IPS-20b (cell line): Measurements from ENCODE around the gene KTN1.

Experiments used
- H3K27ac ChIP-seq: one replicate; pipeline ENCODE4 v1.5.1; 2013; ENCODE audit warnings: low read length
- H3K27me3 ChIP-seq: 2 replicates; pipeline ENCODE4 v1.6.1; 2013; ENCODE audit warnings: mild to moderate bottlenecking, low read length, inconsistent platforms; ENCODE audit not compliant: insufficient read depth
- H3K36me3 ChIP-seq: 2 replicates; pipeline ENCODE4 v1.6.1; 2013; ENCODE audit warnings: low read depth, mild to moderate bottlenecking, inconsistent platforms, low read length, moderate library complexity; ENCODE audit not compliant: insufficient read depth
- H3K4me1 ChIP-seq: 2 replicates; pipeline ENCODE4 v1.6.1; 2013; ENCODE audit warnings: mild to moderate bottlenecking, control low read depth, inconsistent platforms, low read length, moderate library complexity; ENCODE audit not compliant: insufficient read depth
- H3K4me3 ChIP-seq: 2 replicates; pipeline ENCODE4 v1.5.1; 2013; ENCODE audit warnings: mild to moderate bottlenecking, low read length, inconsistent platforms
- H3K9ac ChIP-seq: 2 replicates; pipeline ENCODE4 v1.6.1; 2013; ENCODE audit warnings: low read depth, mild to moderate bottlenecking, inconsistent platforms, low read length, moderate library complexity
- H3K9me3 ChIP-seq: 2 replicates; pipeline ENCODE4 v1.6.1; 2013; ENCODE audit warnings: mild to moderate bottlenecking, low read depth, low read length, inconsistent platforms; ENCODE audit not compliant: insufficient read depth

KTN1 gene

DNA sequence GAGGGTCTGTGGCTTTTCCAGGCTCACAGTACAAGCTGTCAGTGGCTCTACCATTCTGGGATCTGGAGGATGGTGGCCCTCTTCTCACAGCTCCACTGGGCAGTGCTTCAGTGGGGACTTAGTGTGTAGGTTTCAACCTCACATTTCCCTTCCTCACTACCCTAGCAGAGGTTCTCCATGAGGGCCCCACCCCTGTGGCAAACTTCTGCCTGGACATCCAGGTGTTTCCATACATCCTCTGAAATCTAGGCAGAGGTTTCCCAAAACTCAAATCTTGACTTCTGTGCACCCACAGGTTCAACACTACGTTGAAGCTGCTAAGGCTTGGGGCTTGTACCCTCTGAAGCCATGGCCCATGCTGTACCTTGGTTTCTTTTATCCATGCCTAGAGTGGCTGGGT is 40.3 kb downstream of the KTN1 start:
- Histone ChIP-seq H3K27ac (no peak overlapping the region), H3K9ac (no peak overlapping the region), H3K27me3 (no peaks in the 10 kb centered on the region), H3K36me3 (peaks cover 82% of the 10 kb centered on the region), H3K4me1 (no peaks in the 10 kb centered on the region), H3K9me3 (peaks cover 21% of the 10 kb centered on the region), H3K4me3 (no peak overlapping the region)

DNA sequence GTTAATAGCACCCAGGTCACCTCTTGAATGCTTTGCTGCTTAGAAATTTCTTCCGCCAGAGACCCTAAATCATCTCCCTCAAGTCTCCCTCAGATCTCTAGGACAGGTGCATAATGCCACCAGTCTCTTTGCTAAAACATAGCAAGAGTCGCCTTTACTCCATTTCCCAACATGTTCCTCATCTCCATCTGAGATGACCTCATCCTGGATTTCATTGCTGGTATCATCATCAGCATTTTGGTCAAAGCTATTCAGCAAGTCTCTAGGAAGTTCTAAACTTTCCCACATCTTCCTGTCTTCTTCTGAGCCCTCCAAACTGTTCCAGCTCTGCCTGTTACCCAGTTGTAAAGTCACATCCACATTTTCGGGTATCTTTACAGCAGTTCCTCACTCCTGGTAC is 41.0 kb downstream of the KTN1 start:
- Histone ChIP-seq H3K27ac (no peak overlapping the region), H3K4me3 (no peak overlapping the region), H3K4me1 (no peaks in the 10 kb centered on the region), H3K9ac (no peak overlapping the region), H3K27me3 (no peaks in the 10 kb centered on the region), H3K9me3 (peaks cover 21% of the 10 kb centered on the region), H3K36me3 (peaks cover 75% of the 10 kb centered on the region)

DNA sequence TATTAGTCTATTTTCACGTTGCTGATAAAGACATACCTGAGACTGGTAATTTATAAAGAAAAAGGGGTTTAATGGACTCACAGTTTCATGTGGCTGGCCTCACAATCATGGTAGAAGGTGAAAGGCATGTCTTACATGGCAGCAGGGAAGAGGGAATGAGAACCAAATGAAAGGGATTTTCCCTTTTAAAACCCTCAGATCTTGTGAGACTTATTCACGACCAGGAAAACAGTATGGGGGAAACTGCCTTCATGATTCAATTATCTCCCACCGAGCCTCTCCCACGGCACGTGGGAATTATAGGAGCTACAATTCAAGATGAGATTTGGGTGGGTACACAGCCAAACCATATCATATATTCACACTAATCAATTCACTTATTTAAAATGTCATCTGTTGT is 41.4 kb downstream of the KTN1 start:
- no peak overlapping the region for H3K27ac ChIP-seq
- no peaks in the 10 kb centered on the region for H3K4me1 ChIP-seq
- H3K9me3 ChIP-seq, result peaks cover 21% of the 10 kb centered on the region
- H3K4me3 ChIP-seq, result no peak overlapping the region
- H3K36me3 ChIP-seq, result peaks cover 71% of the 10 kb centered on the region
- no peak overlapping the region for H3K9ac ChIP-seq
- no peaks in the 10 kb centered on the region for H3K27me3 ChIP-seq

DNA sequence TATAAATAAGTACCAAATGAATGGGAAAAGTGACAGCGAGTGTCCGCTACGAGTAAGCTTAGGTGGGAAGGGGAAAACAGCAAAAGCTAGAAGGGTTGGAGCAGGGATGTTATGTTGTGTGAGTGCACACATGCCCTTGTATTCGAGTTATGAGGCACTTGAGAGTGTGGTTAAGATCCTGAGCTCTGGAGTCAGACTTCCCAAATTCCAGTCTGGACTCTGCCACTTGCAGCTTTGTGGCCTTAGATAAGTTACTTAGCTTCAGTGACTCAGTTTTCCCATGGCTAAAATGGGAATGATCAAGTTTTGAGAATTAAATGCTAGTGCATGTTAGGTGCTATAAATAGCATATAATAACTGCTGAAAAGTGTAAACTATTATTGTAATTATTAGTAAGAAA is 44.9 kb downstream of the KTN1 start:
- Histone ChIP-seq H3K9me3 (peaks cover 8% of the 10 kb centered on the region), H3K36me3 (peaks cover 58% of the 10 kb centered on the region)

DNA sequence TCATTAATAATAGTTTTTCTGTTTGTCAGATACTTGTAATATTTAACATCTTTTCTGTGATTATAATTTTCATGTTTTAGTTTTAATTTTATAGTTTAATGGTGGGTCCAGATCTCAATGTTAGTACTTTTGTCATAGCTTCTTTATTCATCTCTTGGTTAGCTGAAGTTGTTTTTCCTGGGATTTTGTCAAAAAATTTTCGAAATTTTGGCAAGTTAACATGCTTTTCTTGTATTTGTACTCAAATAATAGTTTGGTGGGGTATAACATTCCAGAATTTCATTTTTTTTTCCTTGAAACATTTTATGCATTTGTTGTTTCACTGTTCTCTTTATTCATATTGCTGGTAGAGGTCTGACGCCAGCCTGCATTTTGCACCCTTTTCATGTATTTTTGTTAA is 45.5 kb downstream of the KTN1 start:
- Histone ChIP-seq H3K4me3 (no peak overlapping the region), H3K36me3 (peaks cover 58% of the 10 kb centered on the region), H3K4me1 (no peaks in the 10 kb centered on the region), H3K9ac (no peak overlapping the region), H3K9me3 (peaks cover 2% of the 10 kb centered on the region; the same call in 1 of the 2 replicates), H3K27ac (no peak overlapping the region), H3K27me3 (no peaks in the 10 kb centered on the region)

More for the DNA sequence above, 44.9 kb downstream of the KTN1 start:
- Histone ChIP-seq H3K4me3 (no peak overlapping the region), H3K27ac (no peak overlapping the region), H3K9ac (no peak overlapping the region), H3K4me1 (no peaks in the 10 kb centered on the region), H3K27me3 (no peaks in the 10 kb centered on the region)

DNA sequence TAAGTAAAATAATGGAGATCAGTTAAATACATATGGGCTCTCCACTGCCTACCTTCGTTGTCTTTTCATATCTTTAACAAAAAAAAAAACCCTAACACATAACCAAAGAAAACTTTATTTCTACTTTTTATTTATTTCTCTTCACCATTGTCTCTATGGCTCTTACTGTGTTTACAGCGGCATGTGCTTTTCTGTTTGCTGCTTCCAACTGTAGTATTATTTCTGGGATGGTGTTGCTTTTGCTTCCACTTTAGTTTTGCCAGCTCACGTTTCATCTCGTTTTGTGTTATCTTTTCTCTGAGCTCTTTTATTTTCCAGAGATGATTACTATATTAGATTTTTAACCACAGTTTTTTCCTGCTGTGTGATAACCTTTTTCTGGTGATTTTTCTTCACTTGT is 46.1 kb downstream of the KTN1 start:
- Histone ChIP-seq H3K36me3 (peaks cover 57% of the 10 kb centered on the region), H3K4me3 (no peak overlapping the region)

DNA sequence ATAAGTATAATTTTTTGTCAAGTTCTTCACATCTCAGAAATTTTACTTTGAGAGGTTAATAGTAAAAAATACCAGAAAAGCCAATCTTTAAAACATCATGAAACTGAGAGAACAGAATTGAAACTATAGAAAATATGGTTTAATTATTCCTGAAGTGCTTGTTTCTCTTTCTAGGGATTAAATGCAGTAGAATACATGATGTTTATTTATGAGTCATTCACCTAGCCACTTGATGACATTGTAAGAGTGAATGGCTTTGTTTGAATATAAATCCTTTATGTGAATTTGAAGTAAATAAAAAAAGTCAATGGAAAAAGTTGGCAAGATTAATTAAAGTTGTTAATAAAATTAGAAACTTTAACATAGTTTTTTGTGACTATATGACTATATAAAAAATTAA is 48.4 kb downstream of the KTN1 start:
- Histone ChIP-seq H3K4me1 (no peaks in the 10 kb centered on the region), H3K9me3 (no peaks in the 10 kb centered on the region), H3K27ac (no peak overlapping the region), H3K36me3 (peaks cover 56% of the 10 kb centered on the region), H3K9ac (no peak overlapping the region), H3K27me3 (no peaks in the 10 kb centered on the region), H3K4me3 (no peak overlapping the region)

More for the DNA sequence above, 46.1 kb downstream of the KTN1 start:
- no peak overlapping the region for H3K27ac ChIP-seq
- H3K9ac ChIP-seq, result no peak overlapping the region
- no peaks in the 10 kb centered on the region for H3K27me3 ChIP-seq
- H3K9me3 ChIP-seq, result no peaks in the 10 kb centered on the region
- no peaks in the 10 kb centered on the region for H3K4me1 ChIP-seq

DNA sequence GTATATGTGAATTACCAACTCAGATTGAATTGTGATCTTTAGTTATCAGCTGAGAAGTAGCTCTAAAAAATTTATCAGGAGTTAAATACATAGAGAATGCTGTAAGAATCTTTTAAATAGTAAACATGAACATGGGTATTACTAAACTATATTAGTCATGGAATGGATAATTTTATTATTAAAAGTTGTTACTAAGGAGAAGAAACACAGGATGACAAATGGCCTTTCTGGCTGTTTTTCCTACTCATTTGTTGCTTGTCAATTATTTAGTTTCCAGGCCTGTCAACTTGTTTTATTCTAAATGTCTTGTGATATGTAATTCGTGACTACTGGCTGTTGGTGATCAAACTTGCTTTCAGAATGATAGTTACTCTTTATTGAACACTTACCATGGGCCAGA is 58.7 kb downstream of the KTN1 start:
- peaks cover 96% of the 10 kb centered on the region for H3K36me3 ChIP-seq
- no peak overlapping the region for H3K4me3 ChIP-seq
- H3K27me3 ChIP-seq, result no peaks in the 10 kb centered on the region
- no peaks in the 10 kb centered on the region for H3K9me3 ChIP-seq
- H3K27ac ChIP-seq, result no peak overlapping the region
- peaks cover 16% of the 10 kb centered on the region for H3K4me1 ChIP-seq
- no peak overlapping the region for H3K9ac ChIP-seq

DNA sequence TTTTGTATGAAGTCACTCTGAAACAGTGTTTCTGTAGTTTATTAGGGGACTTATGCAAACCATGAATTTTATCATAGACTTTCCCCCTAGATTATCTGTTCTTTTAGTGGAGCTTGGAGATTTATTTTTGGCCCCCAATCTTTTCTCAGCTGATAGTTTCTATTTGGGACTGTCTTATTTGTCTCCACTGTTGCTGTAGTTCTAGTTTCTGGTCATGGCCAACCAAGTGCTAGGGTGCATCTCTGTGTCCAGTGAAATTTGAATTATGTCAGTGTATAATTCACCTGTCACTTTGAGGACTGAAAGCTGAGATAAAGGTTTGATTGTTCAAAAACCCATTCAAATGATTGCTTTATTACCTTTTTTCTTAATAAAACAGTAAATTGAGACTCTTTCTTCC is 61.3 kb downstream of the KTN1 start:
- peaks cover 16% of the 10 kb centered on the region for H3K4me1 ChIP-seq
- H3K4me3 ChIP-seq, result peak overlapping the region; percentile 18
- H3K27ac ChIP-seq, result no peak overlapping the region
- no peak overlapping the region for H3K9ac ChIP-seq
- peaks cover 90% of the 10 kb centered on the region for H3K36me3 ChIP-seq
- no peaks in the 10 kb centered on the region for H3K9me3 ChIP-seq
- no peaks in the 10 kb centered on the region for H3K27me3 ChIP-seq

DNA sequence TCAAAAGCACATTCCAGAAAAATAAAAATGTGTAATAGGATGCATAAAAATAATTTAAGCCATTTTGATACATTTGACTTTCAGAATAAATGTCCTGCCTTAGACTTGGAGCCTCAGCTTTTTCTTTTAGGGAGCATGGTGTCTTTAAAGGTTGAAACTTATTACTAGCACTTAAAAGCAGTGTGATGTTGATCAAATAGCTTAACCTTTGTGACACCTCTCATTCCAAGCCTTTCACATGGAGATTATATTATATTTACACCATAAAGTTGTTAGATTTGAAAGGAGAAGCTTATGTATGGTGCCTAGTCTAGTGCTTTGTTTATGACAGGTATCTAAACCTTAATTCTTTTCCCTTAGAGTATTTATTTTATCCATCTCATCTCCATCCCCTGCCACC is 61.9 kb downstream of the KTN1 start:
- peak overlapping the region; percentile 18 for H3K4me3 ChIP-seq
- no peaks in the 10 kb centered on the region for H3K9me3 ChIP-seq
- no peaks in the 10 kb centered on the region for H3K27me3 ChIP-seq
- H3K27ac ChIP-seq, result no peak overlapping the region
- H3K36me3 ChIP-seq, result peaks cover 90% of the 10 kb centered on the region
- peaks cover 16% of the 10 kb centered on the region for H3K4me1 ChIP-seq
- peak overlapping the region; percentile 12; the same call in 1 of the 2 replicates for H3K9ac ChIP-seq

DNA sequence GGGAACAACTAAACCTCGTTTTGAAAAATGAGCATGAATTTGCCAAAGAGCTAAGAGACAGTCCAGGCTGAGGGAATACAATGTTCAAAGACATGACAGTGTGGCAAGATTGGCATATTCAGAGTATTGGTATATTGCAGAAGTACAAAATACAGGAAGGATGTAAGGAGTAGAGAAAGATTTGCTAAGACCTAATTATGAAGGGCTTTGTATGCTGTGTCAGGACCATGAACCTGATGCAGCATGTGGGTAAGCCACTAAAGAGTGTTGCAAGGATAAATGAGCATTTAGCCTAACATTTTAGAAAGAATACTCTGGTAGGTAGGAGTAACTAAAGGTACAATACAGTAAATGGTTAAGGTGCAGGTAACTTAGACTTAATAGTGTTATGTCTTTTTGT is 65.1 kb downstream of the KTN1 start:
- Histone ChIP-seq H3K36me3 (peaks cover 81% of the 10 kb centered on the region), H3K4me3 (no peak overlapping the region), H3K9me3 (no peaks in the 10 kb centered on the region), H3K9ac (no peak overlapping the region), H3K27me3 (no peaks in the 10 kb centered on the region), H3K4me1 (peaks cover 16% of the 10 kb centered on the region), H3K27ac (no peak overlapping the region)

DNA sequence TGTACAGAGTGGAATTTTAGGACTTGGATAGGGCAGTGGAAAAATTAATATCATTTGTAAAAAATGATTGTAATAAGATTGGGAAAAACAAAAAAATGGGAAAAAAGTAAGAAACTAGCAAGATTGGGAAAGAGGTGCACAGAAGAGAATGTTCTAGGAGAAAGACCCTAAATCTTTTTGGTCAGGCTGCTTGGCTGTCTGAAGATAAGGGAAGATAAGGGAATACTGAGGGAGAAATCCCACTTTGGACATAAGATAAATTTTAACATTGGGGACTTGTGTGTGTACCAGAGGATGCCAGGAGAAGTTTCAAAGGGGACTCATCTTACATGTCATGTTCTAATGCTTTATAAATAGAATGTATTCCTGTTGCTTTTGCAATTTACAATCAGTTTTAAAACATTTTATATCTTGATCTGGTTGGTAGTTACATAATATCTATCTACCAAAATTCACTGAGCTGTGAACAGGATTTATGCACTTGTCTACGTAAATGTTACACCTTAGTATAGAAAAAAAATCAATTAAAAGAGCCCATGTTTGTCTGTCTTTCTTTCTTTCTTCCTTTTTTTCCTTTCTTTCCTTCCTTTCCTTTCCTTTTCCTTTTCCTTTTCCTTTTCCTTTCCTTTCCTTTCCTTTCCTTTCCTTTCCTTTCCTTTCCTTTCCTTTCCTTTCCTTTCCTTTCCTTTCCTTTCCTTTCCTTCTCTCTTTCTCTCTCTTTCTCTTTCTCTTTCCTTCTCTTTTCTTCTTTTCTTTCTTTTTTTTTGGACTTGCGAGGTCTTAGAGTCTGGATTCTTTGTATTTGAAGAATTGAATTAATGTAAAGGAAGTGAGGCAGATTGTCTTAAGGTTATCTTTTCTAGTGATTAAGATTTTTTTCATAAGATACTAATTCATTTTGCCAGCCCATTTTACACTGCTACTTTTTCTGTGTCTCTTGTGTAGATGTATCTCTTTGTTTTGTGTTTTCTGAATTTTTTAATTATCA is 66.1 kb downstream of the KTN1 start:
- Histone ChIP-seq H3K9me3 (no peaks in the 10 kb centered on the region), H3K36me3 (peaks cover 81% of the 10 kb centered on the region), H3K4me3 (no peak overlapping the region), H3K4me1 (peaks cover 12% of the 10 kb centered on the region), H3K27ac (no peak overlapping the region), H3K9ac (no peak overlapping the region), H3K27me3 (no peaks in the 10 kb centered on the region)
